GM12878 (cell line): ENCODE measurements around the gene CPA4. TPM values are rescaled to one million over a fixed set of nuclear protein-coding genes. Genes with fewer than 3 reads are reported as not detected.

Source experiments
- CREM ChIP-seq: IDR thresholded peaks from 2 replicates; pipeline ENCODE4 v1.6.1; 2014; ENCODE audit warnings: antibody characterized with exemption, low read depth
- FOXM1 ChIP-seq: IDR thresholded peaks from 2 replicates; pipeline ENCODE4 v1.6.1; 2012; ENCODE audit warnings: low read depth, mild to moderate bottlenecking, inconsistent platforms, low read length, moderate library complexity
- GABPA ChIP-seq: IDR thresholded peaks from 2 replicates; pipeline ENCODE4 v1.6.1; 2014; ENCODE audit warnings: antibody characterized with exemption, low read depth, mild to moderate bottlenecking, inconsistent platforms
- NBN ChIP-seq: fragments of 450-650 bp; IDR thresholded peaks from 2 replicates; pipeline ENCODE4 v1.6.1; 2016
- NRF1 ChIP-seq: conservative IDR thresholded peaks from 2 replicates; pipeline ENCODE4 v1.6.1; 2011; ENCODE audit warnings: mild to moderate bottlenecking, low read depth, low read length, improper control_type of control experiment
- PAX5 ChIP-seq: IDR thresholded peaks from 2 replicates; pipeline ENCODE4 v1.6.1; 2011; ENCODE audit warnings: low read depth, low read length, borderline replicate concordance
- PBX3 ChIP-seq: IDR thresholded peaks from 2 replicates; pipeline ENCODE4 v1.6.1; 2011; ENCODE audit warnings: mild to moderate bottlenecking, low read depth, low read length, moderate library complexity; ENCODE audit not compliant: insufficient replicate concordance
- POU2F2 ChIP-seq: IDR thresholded peaks from 3 replicates; pipeline ENCODE4 v1.6.1; 2011; ENCODE audit warnings: low read depth, mild to moderate bottlenecking, low read length, borderline replicate concordance
- PRDM15 ChIP-seq: fragments of 450-650 bp; formaldehyde crosslinking; IDR thresholded peaks from 2 replicates; pipeline ENCODE4 v1.4.0; 2020; ENCODE audit warnings: mild to moderate bottlenecking, moderate library complexity
- RCOR1 ChIP-seq: conservative IDR thresholded peaks from 2 replicates; pipeline ENCODE4 v1.6.1; 2012; ENCODE audit warnings: low read depth, low read length, improper control_type of control experiment
- SIN3A ChIP-seq: IDR thresholded peaks from 2 replicates; pipeline ENCODE4 v1.6.1; 2012; ENCODE audit warnings: low read depth, low read length, improper control_type of control experiment
- SIX5 ChIP-seq: IDR thresholded peaks from 2 replicates; pipeline ENCODE4 v1.6.1; 2011; ENCODE audit warnings: mild to moderate bottlenecking, low read depth, low read length, moderate library complexity; ENCODE audit not compliant: severe bottlenecking
- SMC3 ChIP-seq: IDR thresholded peaks from 2 replicates; pipeline ENCODE4 v1.6.1; 2011; ENCODE audit warnings: low read length, improper control_type of control experiment, borderline replicate concordance
- ZBED1 ChIP-seq: IDR thresholded peaks from 2 replicates; pipeline ENCODE4 v1.6.1; 2016; ENCODE audit warnings: borderline replicate concordance
- ZBTB11 ChIP-seq: fragments of 450-650 bp; formaldehyde crosslinking; IDR thresholded peaks from 2 replicates; pipeline ENCODE4 v1.5.0; 2022; ENCODE audit warnings: mild to moderate bottlenecking, missing genetic modification characterization
- ZBTB40 ChIP-seq: fragments of 450-650 bp; IDR thresholded peaks from 2 replicates; pipeline ENCODE4 v1.6.1; 2016; ENCODE audit warnings: mild to moderate bottlenecking, moderate library complexity, borderline replicate concordance
- ZNF274 ChIP-seq: IDR thresholded peaks from one replicate; pipeline ENCODE4 v1.8.0; 2011; ENCODE audit not compliant: insufficient read length, insufficient read depth
- polyA plus RNA-seq, 11 experiments: library from polyadenylated mRNA; depleted of rRNA in 4 of 11; unstranded in 6 of 11; stranded (reverse) in 5 of 11; fragments of >200 nt; fragmentation: Nextera tagmentation in 4 of 11; fragmentation: Illumina TruSeq in 1 of 11; extraction: Ambion mirVana in 4 of 11; extraction: Trizol in 1 of 11; gene quantifications; 1 replicate in 1 of 11; 2 replicates in 10 of 11; pipeline versions ENCODE4 v1.2.1 to v1.2.3, GENCODE V29; 2011 to 2016; ENCODE audit warnings: inconsistent platforms in 2 of 11, missing spikeins in 2 of 11, low read depth in 1 of 11
- total RNA-seq, 4 experiments: library from RNA; depleted of rRNA in 3 of 4; stranded (reverse); fragments of >200 nt in 3 of 4; fragmentation: Illumina TruSeq in 1 of 4; extraction: Trizol in 1 of 4; gene quantifications; 2 replicates each; pipeline versions ENCODE4 v1.2.1 to v1.2.3, GENCODE V29; 2013 to 2021

Gene CPA4
- total and polyA plus RNA-seq, 10 of the 15 experiments (the other 5 are each of a cell fraction or from before 2014, with no cell fraction given), result 0.05 to 0.35 (median 0.18) TPM; not detected in 1

- 0 out of 3 replicates have a peak, but pooled peaks have one; percentile 17 for TF ChIP-seq POU2F2
- peak; percentile 94 for TF ChIP-seq FOXM1
- TF ChIP-seq NRF1, result no peak
- TF ChIP-seq ZBTB11 (CRISPR knock-in tag), result no peak
- TF ChIP-seq SMC3, result no peak
- TF ChIP-seq RCOR1, result no peak
- no peak for TF ChIP-seq PRDM15 (CRISPR knock-in tag)
- no peak for TF ChIP-seq ZNF274
- no peak for TF ChIP-seq SIX5
- TF ChIP-seq ZBTB40, result no peak
- TF ChIP-seq NBN, result 0 out of 2 replicates have a peak, but pooled peaks have one; percentile 19
- TF ChIP-seq CREM, result peak; percentile 66; the same call in 1 of the 2 replicates
- no peak for TF ChIP-seq GABPA
- no peak for TF ChIP-seq PAX5
- TF ChIP-seq SIN3A, result no peak
- no peak for TF ChIP-seq PBX3
- TF ChIP-seq ZBED1, result no peak; the same call in 1 of the 2 replicates
Observed at GRCh38 chr7:130350945-130351790, 58.2 kb downstream of the CPA4 start (continued).
